ENCODE results near the gene DOC2B. TPM values are rescaled to one million over a fixed set of nuclear protein-coding genes. Genes with fewer than 3 reads are reported as not detected.
A peak's percentile ranks its signal among the peaks of the same experiment; 100 is the strongest.

DOC2B gene
- polyA plus RNA-seq (2013, experiment 1 of 4) = 1.1 TPM
- polyA plus RNA-seq (2013, experiment 2 of 4) = 1.7 TPM
- polyA plus RNA-seq (2013, experiment 3 of 4) = 1.1 TPM
- 2.2 TPM for polyA plus RNA-seq (2013, experiment 4 of 4)

DNA sequence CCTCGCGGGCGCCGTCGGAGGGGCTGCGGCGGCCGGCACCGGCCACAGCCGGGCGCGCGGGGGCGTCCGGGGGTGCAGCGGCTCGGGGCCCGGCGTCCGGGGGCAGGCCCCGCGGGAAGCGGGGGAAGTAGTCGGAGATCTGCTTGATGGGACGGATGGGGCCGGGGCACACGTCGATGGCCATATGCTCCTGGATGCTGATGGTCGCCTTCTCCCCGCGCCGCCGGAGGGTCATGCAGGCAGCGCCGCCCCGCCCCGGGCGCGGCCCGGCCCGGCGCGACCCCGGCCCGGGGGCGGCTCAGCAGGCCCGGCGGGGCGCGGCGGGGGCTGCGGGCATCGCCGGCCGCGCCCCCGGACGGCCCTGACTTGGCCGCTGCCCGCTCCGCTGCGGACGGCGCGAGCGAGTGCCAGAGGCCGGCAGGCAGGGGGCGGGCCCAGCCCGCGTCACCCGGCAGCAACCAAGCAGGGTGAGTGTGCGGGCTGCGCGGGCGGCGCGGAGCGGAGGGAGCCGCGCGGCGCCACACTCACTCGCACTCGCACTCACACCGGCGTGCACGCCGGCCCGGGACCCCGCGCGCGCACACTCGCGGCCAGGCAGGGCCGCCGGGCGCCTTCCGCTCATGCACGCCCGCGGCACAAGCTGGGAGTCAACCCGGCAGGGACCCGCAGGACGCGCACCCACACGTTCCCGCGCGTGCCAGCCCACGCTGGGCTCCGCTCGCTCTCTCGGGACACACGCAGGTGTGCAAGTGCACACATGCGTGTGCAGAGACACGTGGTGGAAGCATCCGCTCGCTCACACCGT, at the start of gene DOC2B:
Gene DOC2B, minus strand, starts transcription at position 406 of the 805 bp plus-strand sequence. Its CDS starts 171 bp downstream, at position 235.
- H3K36me3 ChIP-seq (ENCODE audit: control insufficient read depth, insufficient read depth, low read length) = no peaks in the 10 kb centered on the region
- 10% methylated on average over 120 of the region's 120 CpGs for whole genome bisulfite sequencing, 2 experiments
- peaks cover 86% of the 10 kb centered on the region for H3K27me3 ChIP-seq (ENCODE audit: control insufficient read depth, insufficient read depth, low read length, poor library complexity, severe bottlenecking)
- no peaks in the 10 kb centered on the region for H3K9me3 ChIP-seq (ENCODE audit: control insufficient read depth, low read length)
- H3K27ac ChIP-seq (ENCODE audit: insufficient read depth, low read depth, low read length, poor library complexity, severe bottlenecking) = no peak within 1 kb of the TSS
- peak within 1 kb of the TSS; percentile 35 for H3K4me3 ChIP-seq (ENCODE audit: insufficient read depth, low read depth, low read length)
- peaks cover 14% of the 10 kb centered on the region for H3K4me1 ChIP-seq (ENCODE audit: control insufficient read depth, insufficient read depth, low read length)

DNA sequence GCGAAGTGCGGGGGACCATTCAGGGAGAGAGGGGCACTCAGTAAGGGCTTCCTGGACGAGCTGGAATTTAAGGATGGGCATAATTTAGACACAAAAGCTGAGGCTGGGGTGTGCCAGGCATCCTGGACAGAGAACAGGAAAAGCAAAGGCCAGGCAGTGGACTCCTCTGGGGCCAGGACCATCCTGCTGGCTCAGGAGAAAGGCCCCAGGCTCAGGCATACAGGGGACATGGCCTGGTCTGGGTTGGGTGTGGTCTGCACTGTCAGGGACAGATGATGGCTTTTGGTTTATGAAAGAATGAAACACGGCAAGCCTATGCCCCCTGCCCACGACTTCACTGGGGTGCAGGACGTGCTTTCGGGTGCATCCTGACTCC, 48.9 kb upstream of the DOC2B start:
- Histone ChIP-seq H3K27ac (ENCODE audit: insufficient read depth, low read depth, low read length, poor library complexity, severe bottlenecking) (no peak overlapping the region), H3K36me3 (ENCODE audit: control insufficient read depth, insufficient read depth, low read length) (no peaks in the 10 kb centered on the region), H3K27me3 (ENCODE audit: control insufficient read depth, insufficient read depth, low read length, poor library complexity, severe bottlenecking) (no peaks in the 10 kb centered on the region), H3K4me3 (ENCODE audit: insufficient read depth, low read depth, low read length) (no peak overlapping the region), H3K9me3 (ENCODE audit: control insufficient read depth, low read length) (no peaks in the 10 kb centered on the region), H3K4me1 (ENCODE audit: control insufficient read depth, insufficient read depth, low read length) (peaks cover 16% of the 10 kb centered on the region)
- 91 to 95% methylated on average over 7 of the region's 7 CpGs for WGBS, 2 experiments

DNA sequence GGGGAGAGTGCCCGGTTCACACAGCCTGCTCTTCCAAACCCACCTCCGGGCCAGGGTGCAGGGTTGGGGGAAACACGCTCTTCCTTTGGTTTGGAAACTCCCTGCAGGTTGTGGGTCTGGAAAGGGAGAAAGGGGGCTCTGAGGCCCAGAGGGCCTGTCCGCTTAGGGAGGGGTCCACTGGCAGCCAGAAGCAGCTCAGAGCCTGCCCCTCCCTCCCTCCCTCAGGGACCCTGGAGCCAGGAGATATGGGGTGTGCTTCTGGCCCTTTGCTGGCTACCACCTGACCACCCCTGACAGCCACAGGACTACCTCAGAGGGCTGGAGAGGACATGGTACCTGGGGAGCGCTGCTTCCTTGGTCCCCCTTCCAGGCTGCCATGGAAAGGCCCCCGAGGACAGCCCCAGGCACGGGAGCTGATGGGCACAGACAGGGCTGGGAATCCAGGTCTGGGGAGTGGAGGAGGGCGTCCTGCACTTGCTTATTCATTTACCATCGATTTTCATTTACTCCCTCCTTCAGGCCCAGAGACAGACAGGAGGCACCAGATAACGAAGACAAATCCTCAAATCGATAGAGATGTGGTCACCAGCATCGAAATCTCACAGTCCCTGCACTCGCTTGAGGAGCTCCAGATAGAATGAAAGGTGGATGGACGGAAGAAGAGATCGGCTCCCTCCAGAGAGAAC, 48.4 kb upstream of the DOC2B start:
- WGBS, 2 experiments = 91 to 94% methylated on average over 15 of the region's 15 CpGs
- H3K4me1 ChIP-seq (ENCODE audit: control insufficient read depth, insufficient read depth, low read length) = peaks cover 16% of the 10 kb centered on the region
- no peak overlapping the region for H3K4me3 ChIP-seq (ENCODE audit: insufficient read depth, low read depth, low read length)
- H3K36me3 ChIP-seq (ENCODE audit: control insufficient read depth, insufficient read depth, low read length) = no peaks in the 10 kb centered on the region
- no peak overlapping the region for H3K27ac ChIP-seq (ENCODE audit: insufficient read depth, low read depth, low read length, poor library complexity, severe bottlenecking)
- H3K27me3 ChIP-seq (ENCODE audit: control insufficient read depth, insufficient read depth, low read length, poor library complexity, severe bottlenecking) = no peaks in the 10 kb centered on the region
- no peaks in the 10 kb centered on the region for H3K9me3 ChIP-seq (ENCODE audit: control insufficient read depth, low read length)

DNA sequence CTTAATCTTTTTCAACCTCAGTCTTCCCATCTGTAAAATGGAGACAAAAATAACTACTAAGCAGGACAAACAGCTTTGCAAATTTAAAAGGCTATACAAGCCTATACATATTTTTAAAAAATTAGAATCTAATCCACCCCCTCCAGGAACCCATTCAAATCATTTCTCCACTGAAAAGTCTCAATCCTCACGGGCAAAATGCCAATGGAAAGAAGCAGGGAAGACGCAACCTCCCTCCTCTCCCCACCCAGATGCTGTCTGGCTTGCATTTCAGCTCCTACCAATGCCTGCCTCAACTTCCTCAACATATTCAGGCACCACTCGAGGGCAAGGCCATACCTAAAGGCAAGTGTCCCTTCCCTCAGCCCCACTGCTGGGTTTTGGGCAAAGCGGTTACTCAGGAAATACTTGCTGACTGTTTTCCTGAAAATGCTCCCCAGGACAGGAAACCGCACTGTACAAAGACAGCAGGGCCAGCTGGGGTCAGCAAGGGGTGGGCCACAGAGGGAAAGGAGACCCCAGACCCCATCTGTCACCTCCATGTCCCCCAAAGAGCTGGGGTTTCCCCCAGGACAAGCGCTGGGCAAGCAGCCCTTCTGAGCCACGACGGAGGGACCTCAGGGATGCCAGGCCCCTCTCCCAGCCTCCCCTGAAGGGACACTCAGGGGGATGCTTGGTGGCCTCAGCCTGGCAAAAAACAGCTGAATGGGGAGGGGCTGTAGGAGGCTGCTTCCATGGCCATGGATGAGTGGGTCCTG, 47.7 kb upstream of the DOC2B start:
- Histone ChIP-seq H3K36me3 (ENCODE audit: control insufficient read depth, insufficient read depth, low read length) (no peaks in the 10 kb centered on the region), H3K27ac (ENCODE audit: insufficient read depth, low read depth, low read length, poor library complexity, severe bottlenecking) (no peak overlapping the region), H3K9me3 (ENCODE audit: control insufficient read depth, low read length) (no peaks in the 10 kb centered on the region), H3K4me3 (ENCODE audit: insufficient read depth, low read depth, low read length) (no peak overlapping the region), H3K4me1 (ENCODE audit: control insufficient read depth, insufficient read depth, low read length) (peaks cover 16% of the 10 kb centered on the region), H3K27me3 (ENCODE audit: control insufficient read depth, insufficient read depth, low read length, poor library complexity, severe bottlenecking) (no peaks in the 10 kb centered on the region)
- 90% methylated on average over 8 of the region's 8 CpGs for WGBS, 2 experiments

DNA sequence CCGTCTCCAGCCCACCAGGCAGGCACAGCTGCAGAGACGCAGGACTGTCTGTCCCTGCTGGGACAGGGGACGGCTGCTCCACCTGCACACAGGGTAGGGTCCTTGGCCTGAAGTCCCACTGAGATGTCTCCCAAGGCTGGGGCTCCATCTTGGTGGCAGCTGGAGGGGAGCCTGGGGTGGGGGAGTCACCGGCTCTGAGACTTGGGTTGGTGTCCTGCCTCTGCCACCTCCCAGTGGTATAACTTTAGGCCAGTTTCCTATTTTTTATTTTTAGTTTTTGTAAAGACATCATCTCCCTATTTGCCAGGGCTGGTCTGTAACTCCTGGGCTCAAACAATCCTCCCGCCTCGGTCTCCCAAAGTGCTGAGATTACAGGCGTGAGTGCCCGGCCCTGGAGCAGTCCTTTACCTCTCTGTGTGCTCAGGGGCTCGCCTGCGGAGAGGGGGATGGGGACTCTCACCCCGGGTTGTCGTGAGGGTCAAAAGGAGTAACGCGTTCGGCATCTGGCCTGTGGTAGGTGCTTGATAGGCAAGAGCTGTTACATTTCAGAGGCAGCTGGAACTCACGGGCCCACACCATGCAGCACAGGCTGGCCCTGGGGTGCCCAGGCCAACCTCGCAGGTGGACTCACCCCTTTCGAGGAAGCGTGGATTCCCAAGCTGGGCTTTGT, 46.6 kb upstream of the DOC2B start:
- Histone ChIP-seq H3K27ac (ENCODE audit: insufficient read depth, low read depth, low read length, poor library complexity, severe bottlenecking) (no peak overlapping the region), H3K9me3 (ENCODE audit: control insufficient read depth, low read length) (no peaks in the 10 kb centered on the region), H3K36me3 (ENCODE audit: control insufficient read depth, insufficient read depth, low read length) (no peaks in the 10 kb centered on the region), H3K4me1 (ENCODE audit: control insufficient read depth, insufficient read depth, low read length) (peaks cover 16% of the 10 kb centered on the region), H3K4me3 (ENCODE audit: insufficient read depth, low read depth, low read length) (no peak overlapping the region), H3K27me3 (ENCODE audit: control insufficient read depth, insufficient read depth, low read length, poor library complexity, severe bottlenecking) (no peaks in the 10 kb centered on the region)
- WGBS, 2 experiments = 76 to 80% methylated on average over 19 of the region's 19 CpGs

DNA sequence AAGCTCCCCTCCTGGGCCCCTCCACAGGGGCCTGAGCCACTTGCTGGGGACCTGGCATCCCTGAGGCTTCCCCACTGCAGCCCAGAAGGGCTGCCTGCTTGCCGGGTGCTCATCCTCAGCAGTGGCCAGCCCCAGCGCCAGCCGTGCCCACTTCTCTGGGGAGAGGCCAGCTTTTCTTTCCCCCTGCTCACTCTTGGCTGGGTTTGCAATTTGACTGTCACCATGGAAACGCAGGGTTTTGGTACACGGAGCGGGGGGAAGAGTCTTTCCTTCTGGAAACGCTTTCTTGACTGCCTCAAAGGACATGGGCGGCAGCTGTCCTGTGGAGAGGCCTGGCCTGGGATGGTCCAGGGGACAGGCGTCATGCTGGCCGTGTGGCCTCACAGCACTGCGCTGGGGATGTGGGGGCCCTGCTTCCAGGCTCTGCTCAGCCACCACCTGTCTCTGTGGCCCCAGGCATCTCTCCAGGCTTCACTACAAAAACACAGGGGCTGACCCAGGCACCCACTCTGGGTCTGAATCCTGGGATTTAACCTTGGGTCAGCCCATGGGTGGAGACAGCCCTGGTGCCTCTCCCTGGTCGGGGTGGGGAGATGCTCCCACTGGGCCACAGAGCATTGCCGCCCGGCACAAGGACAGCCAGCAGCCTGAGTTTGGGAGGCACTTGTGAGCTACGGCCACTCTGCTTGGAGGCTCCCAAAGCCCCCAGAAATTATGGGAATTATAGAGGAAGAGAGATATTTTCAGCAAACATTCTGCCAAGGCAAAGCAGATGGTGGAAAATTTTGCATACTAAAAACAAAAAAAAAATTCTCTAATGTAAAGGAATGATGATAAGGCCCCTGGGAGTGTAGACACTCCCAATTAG, 45.9 kb upstream of the DOC2B start:
- H3K4me3 ChIP-seq (ENCODE audit: insufficient read depth, low read depth, low read length) = no peak overlapping the region
- H3K27ac ChIP-seq (ENCODE audit: insufficient read depth, low read depth, low read length, poor library complexity, severe bottlenecking) = no peak overlapping the region
- H3K27me3 ChIP-seq (ENCODE audit: control insufficient read depth, insufficient read depth, low read length, poor library complexity, severe bottlenecking) = no peaks in the 10 kb centered on the region
- WGBS, 2 experiments = 70 to 74% methylated on average over 15 of the region's 15 CpGs
- peaks cover 16% of the 10 kb centered on the region for H3K4me1 ChIP-seq (ENCODE audit: control insufficient read depth, insufficient read depth, low read length)
- no peaks in the 10 kb centered on the region for H3K9me3 ChIP-seq (ENCODE audit: control insufficient read depth, low read length)
- no peaks in the 10 kb centered on the region for H3K36me3 ChIP-seq (ENCODE audit: control insufficient read depth, insufficient read depth, low read length)

DNA sequence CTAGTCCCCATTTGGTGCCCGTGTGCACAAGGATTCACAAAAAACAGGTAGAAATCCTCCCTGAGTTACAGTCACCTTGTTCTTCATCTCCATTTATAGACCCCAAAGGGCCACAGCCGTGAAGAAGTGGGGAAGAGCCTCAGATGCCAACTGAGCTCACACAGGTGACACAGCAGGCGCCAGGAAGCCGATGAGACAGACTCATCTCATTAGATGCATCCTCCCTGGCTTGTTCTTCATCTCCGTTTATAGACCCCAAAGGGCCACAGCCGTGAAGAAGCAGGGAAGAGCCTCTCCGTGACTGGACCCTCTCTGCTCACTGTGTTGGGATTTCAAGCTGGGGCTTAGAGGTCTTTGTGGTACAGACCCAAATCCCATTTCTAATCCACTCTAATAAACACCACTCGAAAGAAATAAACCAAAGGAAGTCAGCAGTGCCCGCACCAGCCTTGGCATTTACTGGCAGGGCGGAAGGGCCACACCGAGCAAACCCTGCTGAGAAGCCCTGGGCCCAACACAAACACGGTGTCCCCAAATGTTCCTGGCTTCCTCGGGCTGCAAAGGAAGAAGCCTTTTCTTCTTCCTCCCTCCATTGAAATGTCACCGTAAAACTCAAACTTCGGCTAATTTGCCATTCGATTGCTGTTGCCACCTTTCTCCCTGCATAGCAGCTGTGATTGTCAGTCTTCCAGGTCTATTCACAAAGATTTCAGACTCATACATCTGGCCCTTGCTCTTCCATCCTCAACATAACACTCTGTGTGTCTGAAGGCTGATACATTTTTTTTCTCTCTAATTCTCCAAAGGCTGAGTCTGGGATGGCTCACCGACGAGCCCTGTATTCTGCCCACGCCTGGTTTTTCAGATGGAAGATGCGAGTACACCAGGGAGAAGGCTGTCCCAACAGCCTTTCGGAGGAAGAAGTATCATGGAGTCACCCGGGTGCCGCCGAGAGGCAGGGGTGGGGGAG, 44.9 kb upstream of the DOC2B start:
- Histone ChIP-seq H3K27me3 (ENCODE audit: control insufficient read depth, insufficient read depth, low read length, poor library complexity, severe bottlenecking) (no peaks in the 10 kb centered on the region), H3K4me1 (ENCODE audit: control insufficient read depth, insufficient read depth, low read length) (peaks cover 16% of the 10 kb centered on the region), H3K27ac (ENCODE audit: insufficient read depth, low read depth, low read length, poor library complexity, severe bottlenecking) (no peak overlapping the region), H3K36me3 (ENCODE audit: control insufficient read depth, insufficient read depth, low read length) (no peaks in the 10 kb centered on the region), H3K4me3 (ENCODE audit: insufficient read depth, low read depth, low read length) (no peak overlapping the region), H3K9me3 (ENCODE audit: control insufficient read depth, low read length) (no peaks in the 10 kb centered on the region)
- 90 to 92% methylated on average over 24 of the region's 24 CpGs for WGBS, 2 experiments

DNA sequence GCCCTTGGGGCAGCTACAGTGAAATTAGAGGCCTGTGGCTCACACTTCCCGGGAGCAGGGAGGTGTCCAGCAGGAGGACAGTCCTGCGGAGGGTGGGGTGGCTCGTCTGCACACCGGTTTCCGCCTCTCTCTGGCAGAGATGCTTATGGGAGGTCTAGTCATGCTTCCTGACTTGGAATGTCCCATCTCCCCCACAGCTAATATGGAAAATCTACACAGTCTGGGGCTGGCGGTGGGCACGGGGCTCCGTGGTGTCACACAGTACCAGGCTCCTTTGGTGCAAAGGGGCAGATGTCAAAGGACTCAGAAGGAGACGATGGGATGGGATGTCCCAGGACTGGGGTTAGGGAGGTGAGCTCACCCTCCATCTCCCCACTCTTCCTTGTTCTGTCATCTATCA, 44.1 kb upstream of the DOC2B start:
- Histone ChIP-seq H3K27me3 (ENCODE audit: control insufficient read depth, insufficient read depth, low read length, poor library complexity, severe bottlenecking) (no peaks in the 10 kb centered on the region), H3K4me1 (ENCODE audit: control insufficient read depth, insufficient read depth, low read length) (peaks cover 16% of the 10 kb centered on the region), H3K4me3 (ENCODE audit: insufficient read depth, low read depth, low read length) (no peak overlapping the region), H3K27ac (ENCODE audit: insufficient read depth, low read depth, low read length, poor library complexity, severe bottlenecking) (no peak overlapping the region), H3K9me3 (ENCODE audit: control insufficient read depth, low read length) (no peaks in the 10 kb centered on the region), H3K36me3 (ENCODE audit: control insufficient read depth, insufficient read depth, low read length) (no peaks in the 10 kb centered on the region)
- 93 to 94% methylated on average over 9 of the region's 9 CpGs for WGBS, 2 experiments
